Liver (tissue), 3 donors: ENCODE results near the gene MOB3B.

Experiments
- EGR1 ChIP-seq, 2 donors: IDR thresholded peaks; 2 replicates each; pipeline ENCODE4 v1.6.1; 2016 to 2018; ENCODE audit warnings: antibody characterized with exemption in 2 of 2, low read depth in 2 of 2
- FOXA1 ChIP-seq: IDR thresholded peaks from 2 replicates; pipeline ENCODE4 v1.6.1; 2016; ENCODE audit warnings: antibody characterized with exemption
- HNF4A ChIP-seq, 2 donors: conservative IDR thresholded peaks; 2 replicates each; pipeline ENCODE4 v1.6.1; 2016; ENCODE audit warnings: antibody characterized with exemption in 2 of 2, mild to moderate bottlenecking in 2 of 2
- JUND ChIP-seq, 2 donors: IDR thresholded peaks; 2 replicates each; pipeline ENCODE4 v1.6.1; 2016; ENCODE audit warnings: antibody characterized with exemption in 2 of 2
- RAD21 ChIP-seq, 2 donors: IDR thresholded peaks; 2 replicates each; pipeline ENCODE4 v1.6.1; 2016; ENCODE audit warnings: antibody characterized with exemption in 2 of 2, mild to moderate bottlenecking in 2 of 2
- SP1 ChIP-seq: IDR thresholded peaks from 2 replicates; pipeline ENCODE4 v1.6.1; 2018; ENCODE audit warnings: antibody characterized with exemption, mild to moderate bottlenecking
- TAF1 ChIP-seq: conservative IDR thresholded peaks from 2 replicates; pipeline ENCODE4 v1.6.1; 2016; ENCODE audit warnings: antibody characterized with exemption, mild to moderate bottlenecking
- TF ChIP-seq, protein P1 (sequence below): IDR thresholded peaks from 2 replicates; pipeline ENCODE4 v1.6.1; 2016; ENCODE audit warnings: antibody characterized with exemption, mild to moderate bottlenecking
- TF ChIP-seq, protein P2 (sequence below): fragments of 150-350 bp; IDR thresholded peaks from 2 replicates; pipeline ENCODE4 v1.5.1; 2017; ENCODE audit warnings: improper control_type of control experiment, low read depth, low read length; ENCODE audit not compliant: missing input control
- TF ChIP-seq, protein P3 (sequence below): IDR thresholded peaks from 2 replicates; pipeline ENCODE4 v1.6.1; 2016; ENCODE audit warnings: antibody characterized with exemption
- donor health status: healthy.
- donor health status: healthy.

DNA sequence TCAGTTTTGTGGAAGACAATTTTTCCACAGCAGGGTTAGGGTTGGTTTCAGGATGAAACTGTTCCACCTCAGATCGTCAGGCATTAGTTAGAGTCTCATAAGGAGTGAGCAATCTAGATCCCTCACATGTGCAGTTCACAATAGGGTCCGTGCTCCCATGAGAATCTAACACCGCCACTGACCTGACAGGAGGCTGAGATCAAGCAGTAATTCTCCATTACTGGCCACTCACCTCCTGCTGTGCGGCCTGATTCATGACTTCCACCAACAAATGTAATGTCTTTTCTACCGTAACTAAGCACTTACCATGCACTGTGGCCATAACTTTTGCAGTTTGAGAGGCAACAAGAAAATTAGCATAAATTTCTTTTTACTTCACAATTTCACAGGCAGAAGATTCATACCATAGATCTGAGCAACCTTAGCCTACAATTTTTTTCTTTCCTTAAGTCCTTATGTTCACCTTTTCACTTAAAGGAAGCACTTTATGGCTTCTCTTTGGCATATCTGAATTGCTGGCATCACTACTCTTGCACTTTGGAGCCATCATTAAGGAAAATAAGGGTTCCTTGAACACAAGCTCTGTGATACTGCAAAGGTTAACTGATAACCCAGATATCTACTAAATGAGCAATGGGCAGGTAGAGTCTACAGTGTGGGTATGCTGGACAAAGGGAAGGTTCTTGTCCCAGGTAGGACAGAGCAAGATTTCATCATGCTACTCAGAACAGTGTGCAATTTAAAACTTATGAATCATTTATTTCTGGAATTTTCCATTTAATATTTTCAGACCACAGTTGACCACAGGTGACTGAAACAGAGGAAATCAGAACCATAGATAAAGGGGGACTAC lies 88.5 kb downstream of the MOB3B start:
- no peak for TF ChIP-seq SP1
- TF ChIP-seq TAF1 = no peak
- TF ChIP-seq, protein P1, sequence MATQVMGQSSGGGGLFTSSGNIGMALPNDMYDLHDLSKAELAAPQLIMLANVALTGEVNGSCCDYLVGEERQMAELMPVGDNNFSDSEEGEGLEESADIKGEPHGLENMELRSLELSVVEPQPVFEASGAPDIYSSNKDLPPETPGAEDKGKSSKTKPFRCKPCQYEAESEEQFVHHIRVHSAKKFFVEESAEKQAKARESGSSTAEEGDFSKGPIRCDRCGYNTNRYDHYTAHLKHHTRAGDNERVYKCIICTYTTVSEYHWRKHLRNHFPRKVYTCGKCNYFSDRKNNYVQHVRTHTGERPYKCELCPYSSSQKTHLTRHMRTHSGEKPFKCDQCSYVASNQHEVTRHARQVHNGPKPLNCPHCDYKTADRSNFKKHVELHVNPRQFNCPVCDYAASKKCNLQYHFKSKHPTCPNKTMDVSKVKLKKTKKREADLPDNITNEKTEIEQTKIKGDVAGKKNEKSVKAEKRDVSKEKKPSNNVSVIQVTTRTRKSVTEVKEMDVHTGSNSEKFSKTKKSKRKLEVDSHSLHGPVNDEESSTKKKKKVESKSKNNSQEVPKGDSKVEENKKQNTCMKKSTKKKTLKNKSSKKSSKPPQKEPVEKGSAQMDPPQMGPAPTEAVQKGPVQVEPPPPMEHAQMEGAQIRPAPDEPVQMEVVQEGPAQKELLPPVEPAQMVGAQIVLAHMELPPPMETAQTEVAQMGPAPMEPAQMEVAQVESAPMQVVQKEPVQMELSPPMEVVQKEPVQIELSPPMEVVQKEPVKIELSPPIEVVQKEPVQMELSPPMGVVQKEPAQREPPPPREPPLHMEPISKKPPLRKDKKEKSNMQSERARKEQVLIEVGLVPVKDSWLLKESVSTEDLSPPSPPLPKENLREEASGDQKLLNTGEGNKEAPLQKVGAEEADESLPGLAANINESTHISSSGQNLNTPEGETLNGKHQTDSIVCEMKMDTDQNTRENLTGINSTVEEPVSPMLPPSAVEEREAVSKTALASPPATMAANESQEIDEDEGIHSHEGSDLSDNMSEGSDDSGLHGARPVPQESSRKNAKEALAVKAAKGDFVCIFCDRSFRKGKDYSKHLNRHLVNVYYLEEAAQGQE = no peak
- TF ChIP-seq, protein P2, sequence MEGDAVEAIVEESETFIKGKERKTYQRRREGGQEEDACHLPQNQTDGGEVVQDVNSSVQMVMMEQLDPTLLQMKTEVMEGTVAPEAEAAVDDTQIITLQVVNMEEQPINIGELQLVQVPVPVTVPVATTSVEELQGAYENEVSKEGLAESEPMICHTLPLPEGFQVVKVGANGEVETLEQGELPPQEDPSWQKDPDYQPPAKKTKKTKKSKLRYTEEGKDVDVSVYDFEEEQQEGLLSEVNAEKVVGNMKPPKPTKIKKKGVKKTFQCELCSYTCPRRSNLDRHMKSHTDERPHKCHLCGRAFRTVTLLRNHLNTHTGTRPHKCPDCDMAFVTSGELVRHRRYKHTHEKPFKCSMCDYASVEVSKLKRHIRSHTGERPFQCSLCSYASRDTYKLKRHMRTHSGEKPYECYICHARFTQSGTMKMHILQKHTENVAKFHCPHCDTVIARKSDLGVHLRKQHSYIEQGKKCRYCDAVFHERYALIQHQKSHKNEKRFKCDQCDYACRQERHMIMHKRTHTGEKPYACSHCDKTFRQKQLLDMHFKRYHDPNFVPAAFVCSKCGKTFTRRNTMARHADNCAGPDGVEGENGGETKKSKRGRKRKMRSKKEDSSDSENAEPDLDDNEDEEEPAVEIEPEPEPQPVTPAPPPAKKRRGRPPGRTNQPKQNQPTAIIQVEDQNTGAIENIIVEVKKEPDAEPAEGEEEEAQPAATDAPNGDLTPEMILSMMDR = no peak
- TF ChIP-seq, protein P3, sequence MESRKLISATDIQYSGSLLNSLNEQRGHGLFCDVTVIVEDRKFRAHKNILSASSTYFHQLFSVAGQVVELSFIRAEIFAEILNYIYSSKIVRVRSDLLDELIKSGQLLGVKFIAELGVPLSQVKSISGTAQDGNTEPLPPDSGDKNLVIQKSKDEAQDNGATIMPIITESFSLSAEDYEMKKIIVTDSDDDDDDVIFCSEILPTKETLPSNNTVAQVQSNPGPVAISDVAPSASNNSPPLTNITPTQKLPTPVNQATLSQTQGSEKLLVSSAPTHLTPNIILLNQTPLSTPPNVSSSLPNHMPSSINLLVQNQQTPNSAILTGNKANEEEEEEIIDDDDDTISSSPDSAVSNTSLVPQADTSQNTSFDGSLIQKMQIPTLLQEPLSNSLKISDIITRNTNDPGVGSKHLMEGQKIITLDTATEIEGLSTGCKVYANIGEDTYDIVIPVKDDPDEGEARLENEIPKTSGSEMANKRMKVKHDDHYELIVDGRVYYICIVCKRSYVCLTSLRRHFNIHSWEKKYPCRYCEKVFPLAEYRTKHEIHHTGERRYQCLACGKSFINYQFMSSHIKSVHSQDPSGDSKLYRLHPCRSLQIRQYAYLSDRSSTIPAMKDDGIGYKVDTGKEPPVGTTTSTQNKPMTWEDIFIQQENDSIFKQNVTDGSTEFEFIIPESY = no peak
- TF ChIP-seq FOXA1 = no peak
- TF ChIP-seq JUND (IDR thresholded peaks at IDR 0.05) = no peak
- no peak for TF ChIP-seq RAD21 (IDR thresholded peaks at IDR 0.05)
- no peak for TF ChIP-seq HNF4A (conservative IDR thresholded peaks at IDR 0.05)
- TF ChIP-seq EGR1 (IDR thresholded peaks at IDR 0.05; ENCODE audit: low read depth in 2 of 2) = no peak
